MV-4-11 (cell line): ENCODE data around the gene TENT5A.
A peak's percentile ranks its signal among the peaks of the same experiment; 100 is the strongest.

Source experiments
- DNase-seq: peaks from one replicate; lab custom pipeline; 2025; lab: John Stamatoyannopoulos, UW

The TENT5A gene

GRCh38 chr6:81713205-81713604 lies 39.3 kb downstream of the TENT5A start:
- no peak for DNase-seq

- DNase-seq: peak; percentile 35
Measured at GRCh38 chr6:81708113-81708699, 44.3 kb downstream of the TENT5A start.

GRCh38 chr6:81704700-81705099 lies 47.8 kb downstream of the TENT5A start:
- DNase-seq: no peak

- no peak for DNase-seq
Measured at GRCh38 chr6:81700414-81700813, 52.1 kb downstream of the TENT5A start.

- DNase-seq: no peak
Measured at GRCh38 chr6:81697559-81697958, 54.9 kb downstream of the TENT5A start.

GRCh38 chr6:81696524-81696923 lies 56.0 kb downstream of the TENT5A start:
- DNase-seq: no peak
